Mononuclear cell (primary cell): ENCODE results near the gene CMTM5. TPM values are rescaled to one million over a fixed set of nuclear protein-coding genes. Genes with fewer than 3 reads are reported as not detected.

ENCODE experiments used
- H3K27me3 ChIP-seq: 2 replicates; pipeline ENCODE4 v1.6.0; 2011; ENCODE audit warnings: low read length, control low read depth; ENCODE audit not compliant: insufficient read depth
- H3K4me1 ChIP-seq: 2 replicates; pipeline ENCODE4 v1.5.1; 2011; ENCODE audit warnings: mild to moderate bottlenecking, low read length, control low read depth; ENCODE audit not compliant: insufficient read depth
- H3K4me3 ChIP-seq: 2 replicates; pipeline ENCODE4 v1.5.1; 2011; ENCODE audit warnings: mild to moderate bottlenecking, low read length, moderate library complexity
- H3K9me3 ChIP-seq: 2 replicates; pipeline ENCODE4 v1.5.1; 2011; ENCODE audit warnings: low read depth, mild to moderate bottlenecking, control low read depth, low read length
- total RNA-seq: library from RNA; depleted of rRNA; stranded (reverse); fragments of >200 nt; gene quantifications from one replicate; pipeline ENCODE4 v1.2.3, GENCODE V29; 2012

CMTM5 gene
- total RNA-seq, 1 donor, result 22.0 TPM

DNA sequence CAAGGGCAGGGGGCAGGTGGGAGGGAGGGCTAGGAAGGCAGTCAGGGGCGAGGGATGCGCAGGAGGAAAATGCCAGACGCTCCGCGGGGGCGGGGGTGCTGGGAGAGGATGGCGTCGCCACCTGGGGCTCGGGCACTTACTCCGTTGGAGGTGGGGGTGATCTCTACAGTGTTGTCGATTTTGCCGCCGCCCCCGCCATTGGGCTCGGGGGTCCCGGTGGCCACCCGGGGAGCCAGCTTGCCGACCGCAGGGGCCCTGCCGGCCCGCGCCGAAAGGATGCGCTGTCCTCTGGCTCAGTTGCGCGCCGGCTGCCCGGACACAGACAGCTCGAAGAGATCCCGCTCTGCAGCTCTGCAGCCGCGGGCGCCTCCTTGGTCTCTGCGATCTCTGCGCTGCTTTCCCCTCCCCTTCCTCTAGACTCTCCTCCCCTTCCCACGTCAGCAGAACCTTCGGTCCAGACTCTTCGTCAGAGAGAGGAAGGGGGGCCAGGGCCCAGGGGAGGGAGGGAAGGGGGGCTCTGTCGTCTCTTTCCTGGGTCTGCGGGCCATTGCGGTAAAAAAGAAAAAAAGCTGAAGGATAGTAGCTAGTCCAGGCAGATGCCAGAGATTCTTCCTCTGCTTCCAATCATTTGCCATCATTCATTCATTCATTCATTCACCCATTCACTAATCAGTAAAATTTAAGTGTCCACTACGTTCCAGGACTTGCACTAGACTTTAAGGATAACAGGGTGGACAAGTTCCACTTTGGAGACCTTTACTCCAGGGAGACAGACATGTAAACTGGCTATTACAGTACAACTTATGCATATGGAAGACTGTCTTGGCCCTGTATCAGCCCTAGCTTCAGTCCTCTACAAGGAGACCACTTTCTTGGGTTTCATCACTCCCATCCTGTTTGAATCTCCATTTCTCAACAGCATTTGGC, 24.1 kb upstream of the CMTM5 start, which contains the start of gene SLC22A17:
Gene SLC22A17, minus strand, starts transcription at position 382 of the 927 bp plus-strand sequence.
- Histone ChIP-seq H3K4me1 (peaks cover 8% of the 10 kb centered on the region), H3K27me3 (peaks cover 45% of the 10 kb centered on the region), H3K4me3 (peak within 1 kb of the TSS; percentile 20), H3K9me3 (no peaks in the 10 kb centered on the region)

- H3K4me1 ChIP-seq, result peaks cover 8% of the 10 kb centered on the region
- H3K27me3 ChIP-seq, result peaks cover 45% of the 10 kb centered on the region
- no peaks in the 10 kb centered on the region for H3K9me3 ChIP-seq
- no peak overlapping the region for H3K4me3 ChIP-seq
Observed at GRCh38 chr14:23353433-23353780, 23.4 kb upstream of the CMTM5 start.

GRCh38 chr14:23354990-23355389, 21.9 kb upstream of the CMTM5 start:
- peaks cover 45% of the 10 kb centered on the region for H3K27me3 ChIP-seq

DNA sequence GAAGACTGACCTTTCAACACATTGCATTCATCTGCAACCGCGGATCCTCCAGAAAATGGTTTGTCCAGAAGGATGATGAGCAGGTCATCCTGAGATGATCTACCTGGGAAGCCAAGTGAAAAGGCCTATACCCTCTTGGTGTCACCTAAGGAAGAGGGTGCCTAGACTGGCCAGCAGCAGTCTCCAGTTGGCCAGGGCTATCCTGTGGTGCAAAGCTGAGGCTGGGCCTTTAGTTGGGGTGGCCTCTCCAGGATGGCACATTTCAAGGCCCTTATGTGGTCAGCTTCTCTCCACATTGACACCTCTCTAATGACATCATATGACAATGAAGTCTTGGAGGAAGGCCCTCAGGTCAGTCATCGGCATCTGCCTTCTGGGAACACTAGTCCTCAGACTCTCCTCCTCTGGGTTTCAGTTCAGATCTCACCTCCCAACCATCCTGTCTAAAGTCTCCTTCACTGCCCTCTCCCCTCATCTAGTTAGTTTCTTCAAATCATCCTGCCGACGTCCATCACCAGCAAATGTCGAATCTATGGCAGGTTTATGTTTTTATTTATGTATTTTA, 20.9 kb upstream of the CMTM5 start:
- Histone ChIP-seq H3K9me3 (no peaks in the 10 kb centered on the region), H3K4me3 (no peak overlapping the region), H3K4me1 (peaks cover 8% of the 10 kb centered on the region), H3K27me3 (peaks cover 38% of the 10 kb centered on the region)

More at GRCh38 chr14:23354990-23355389, 21.9 kb upstream of the CMTM5 start:
- Histone ChIP-seq H3K4me3 (no peak overlapping the region), H3K9me3 (no peaks in the 10 kb centered on the region), H3K4me1 (peaks cover 8% of the 10 kb centered on the region)

GRCh38 chr14:23356662-23357061, 20.2 kb upstream of the CMTM5 start:
- Histone ChIP-seq H3K4me1 (peaks cover 6% of the 10 kb centered on the region), H3K27me3 (peaks cover 31% of the 10 kb centered on the region), H3K4me3 (no peak overlapping the region), H3K9me3 (no peaks in the 10 kb centered on the region)

DNA sequence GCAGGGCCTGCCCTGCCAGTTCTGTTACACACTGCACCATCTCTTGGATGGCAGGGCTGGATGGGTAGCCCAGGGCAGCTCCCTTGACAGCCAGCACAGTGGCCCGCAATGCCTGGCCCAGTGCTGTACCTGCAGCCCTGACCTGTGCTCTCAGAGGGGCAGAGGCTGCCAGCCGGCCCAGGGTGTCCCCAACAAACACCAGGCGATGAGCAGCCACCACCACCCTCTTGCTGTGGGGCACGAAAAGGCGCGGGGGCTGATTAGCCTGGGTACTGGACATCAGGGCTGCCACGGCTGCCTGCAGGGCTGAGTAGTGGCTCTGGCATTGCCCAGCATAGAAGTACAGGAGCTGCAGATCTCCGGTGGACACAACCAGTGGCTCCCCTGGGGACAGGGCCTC, 19.6 kb upstream of the CMTM5 start:
- H3K9me3 ChIP-seq, result no peaks in the 10 kb centered on the region
- peaks cover 25% of the 10 kb centered on the region for H3K27me3 ChIP-seq
- H3K4me3 ChIP-seq, result no peak overlapping the region
- H3K4me1 ChIP-seq, result peaks cover under 1% of the 10 kb centered on the region

DNA sequence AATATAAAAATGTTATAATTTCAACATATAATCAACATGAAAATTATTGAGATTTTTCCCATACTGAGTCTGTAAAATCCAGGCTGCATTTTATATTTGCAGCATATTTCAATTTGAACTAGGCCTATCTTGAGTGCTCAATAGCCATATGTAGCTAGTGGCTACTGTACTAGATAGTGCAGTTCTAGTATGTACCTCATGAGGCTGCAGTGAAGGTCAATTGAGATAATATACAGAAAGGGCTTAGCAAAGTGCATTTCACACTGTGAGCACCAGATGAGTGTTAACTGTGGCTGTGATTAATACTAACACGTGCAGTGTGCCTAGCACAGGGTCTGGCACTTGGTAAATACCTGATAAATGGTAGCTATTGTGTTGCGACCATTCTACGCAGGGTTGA, 18.8 kb upstream of the CMTM5 start:
- no peaks in the 10 kb centered on the region for H3K4me1 ChIP-seq
- no peak overlapping the region for H3K4me3 ChIP-seq
- H3K9me3 ChIP-seq, result no peaks in the 10 kb centered on the region
- H3K27me3 ChIP-seq, result peaks cover 19% of the 10 kb centered on the region

- Histone ChIP-seq H3K4me3 (no peak overlapping the region), H3K27me3 (peaks cover 14% of the 10 kb centered on the region)
Observed at GRCh38 chr14:23358553-23359166, 18.2 kb upstream of the CMTM5 start.

DNA sequence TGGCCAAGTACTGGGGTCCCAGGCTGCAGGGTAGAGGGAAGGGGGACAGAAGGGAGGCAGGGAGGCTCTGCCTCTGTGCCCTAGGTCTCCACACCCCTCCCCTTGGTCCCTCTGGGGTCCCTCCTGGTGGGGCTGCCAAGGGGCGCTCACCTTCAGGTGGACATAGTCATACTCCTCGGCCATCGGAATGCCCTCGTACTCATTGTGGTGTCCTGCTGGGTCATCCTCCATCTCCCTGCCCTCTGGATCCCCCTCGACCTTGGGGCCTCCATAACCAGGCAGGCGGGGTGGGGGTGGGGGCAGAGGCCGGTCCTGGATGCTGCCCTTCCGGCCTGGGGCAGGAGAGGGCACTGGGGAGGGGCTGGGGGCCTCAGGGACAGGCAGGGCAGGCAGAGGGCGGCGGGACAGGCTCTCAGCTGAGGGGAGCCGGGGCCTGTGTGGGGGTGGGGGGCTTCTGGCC, 17.6 kb upstream of the CMTM5 start:
- no peaks in the 10 kb centered on the region for H3K4me1 ChIP-seq
- H3K9me3 ChIP-seq, result no peaks in the 10 kb centered on the region
- H3K27me3 ChIP-seq, result peaks cover 14% of the 10 kb centered on the region
- no peak overlapping the region for H3K4me3 ChIP-seq

More at GRCh38 chr14:23358553-23359166, 18.2 kb upstream of the CMTM5 start:
- Histone ChIP-seq H3K9me3 (no peaks in the 10 kb centered on the region), H3K4me1 (no peaks in the 10 kb centered on the region)

DNA sequence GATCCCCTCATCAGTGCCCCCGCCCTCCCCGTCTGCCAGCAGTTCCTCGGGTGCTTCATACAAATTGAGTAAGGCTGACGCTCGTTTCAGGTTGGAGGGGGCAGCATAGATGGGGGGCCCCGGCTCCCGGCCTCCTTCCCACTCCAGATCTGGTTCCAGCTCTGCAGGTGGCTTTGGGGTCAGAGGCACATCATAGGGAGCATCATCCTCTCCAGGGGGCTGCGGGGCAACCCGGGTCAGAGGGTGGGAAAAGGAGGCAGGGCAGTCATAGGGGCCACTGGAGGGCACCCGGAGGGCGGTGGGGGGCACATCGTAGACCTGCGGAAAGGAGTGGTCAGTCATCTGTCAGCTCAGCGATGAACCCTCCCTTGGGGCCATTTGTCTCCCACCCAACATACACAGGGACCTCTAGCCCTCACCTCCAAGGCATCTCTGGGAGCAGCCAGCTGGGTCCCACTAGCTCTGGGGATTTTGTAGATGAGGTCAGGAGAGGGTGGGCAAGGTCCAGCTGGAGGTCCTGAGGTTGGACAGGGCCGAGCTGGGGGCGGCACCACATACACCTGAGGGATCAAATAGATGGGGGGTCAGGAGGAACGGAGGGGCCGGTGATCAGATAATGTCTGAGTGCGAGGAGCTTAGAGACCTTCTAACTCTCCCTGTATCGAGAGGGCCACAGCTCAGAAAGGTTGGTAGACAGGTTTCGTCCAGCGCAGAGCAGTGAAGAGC, 17.0 kb upstream of the CMTM5 start:
- Histone ChIP-seq H3K27me3 (peaks cover 15% of the 10 kb centered on the region), H3K9me3 (no peaks in the 10 kb centered on the region), H3K4me1 (no peaks in the 10 kb centered on the region), H3K4me3 (no peak overlapping the region)

DNA sequence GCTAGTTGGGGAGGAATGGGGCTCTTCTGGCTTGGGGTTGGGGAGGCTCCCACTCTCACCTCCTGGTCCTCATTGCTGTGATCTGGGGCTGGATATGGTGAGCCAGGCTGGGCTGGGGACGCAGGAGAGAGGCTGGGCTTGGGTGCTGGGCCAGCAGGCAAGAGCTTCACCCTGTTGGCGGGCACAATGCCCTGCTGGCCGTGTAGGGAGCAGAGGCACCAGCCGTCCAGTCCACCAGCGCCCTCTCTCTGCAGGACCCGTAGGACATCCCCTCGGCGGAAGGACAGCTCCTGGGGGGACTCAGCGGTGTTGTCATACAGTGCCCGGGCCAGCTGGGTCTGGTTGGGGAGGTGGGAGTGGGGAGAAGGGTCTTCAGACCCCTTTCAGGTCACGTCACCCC, 16.4 kb upstream of the CMTM5 start:
- H3K9me3 ChIP-seq, result no peaks in the 10 kb centered on the region
- no peaks in the 10 kb centered on the region for H3K4me1 ChIP-seq
- peaks cover 15% of the 10 kb centered on the region for H3K27me3 ChIP-seq
- H3K4me3 ChIP-seq, result no peak overlapping the region

- peaks cover 20% of the 10 kb centered on the region for H3K27me3 ChIP-seq
- no peaks in the 10 kb centered on the region for H3K9me3 ChIP-seq
- no peaks in the 10 kb centered on the region for H3K4me1 ChIP-seq
- no peak overlapping the region for H3K4me3 ChIP-seq
Observed at GRCh38 chr14:23361320-23361719, 15.5 kb upstream of the CMTM5 start.

DNA sequence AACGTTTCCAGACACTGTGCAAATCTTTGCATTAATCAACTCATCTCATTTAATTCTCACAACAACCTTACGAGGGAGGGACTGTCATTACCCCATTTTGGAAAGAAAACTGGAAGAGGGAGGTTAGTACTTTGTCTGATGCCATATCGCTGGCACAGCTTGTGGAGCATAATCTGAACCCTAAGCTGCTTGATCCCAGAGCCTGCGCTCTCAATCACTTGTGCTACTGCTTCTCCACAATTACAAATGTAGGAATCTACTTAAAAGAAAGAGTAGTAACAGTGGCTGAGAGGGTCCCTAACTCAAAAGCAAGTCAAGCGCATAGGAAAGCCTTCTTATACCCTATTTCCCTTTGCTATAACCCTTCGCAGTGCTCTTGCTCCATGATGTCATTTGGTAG, 15.1 kb upstream of the CMTM5 start:
- H3K4me3 ChIP-seq, result no peak overlapping the region
- H3K4me1 ChIP-seq, result no peaks in the 10 kb centered on the region
- peaks cover 22% of the 10 kb centered on the region for H3K27me3 ChIP-seq
- no peaks in the 10 kb centered on the region for H3K9me3 ChIP-seq

DNA sequence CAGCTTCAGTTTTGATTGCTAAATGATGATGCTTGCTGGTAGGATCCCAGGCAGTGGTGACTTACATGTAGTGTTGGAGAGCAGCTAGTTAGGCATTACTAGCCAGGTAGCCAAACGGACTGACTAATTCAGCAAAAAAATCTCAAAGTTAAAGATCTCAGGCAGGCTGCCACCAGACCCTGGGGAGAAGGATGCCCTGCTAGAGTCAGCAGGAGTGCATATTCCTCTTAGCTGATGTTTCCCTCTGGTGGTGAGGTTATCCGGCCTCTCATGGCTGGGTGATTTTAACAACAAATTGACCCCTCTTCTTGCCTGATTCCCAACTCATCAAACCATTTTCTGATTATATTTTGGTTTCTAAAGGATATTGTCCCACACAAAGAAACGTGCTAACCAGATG, 14.6 kb upstream of the CMTM5 start:
- H3K4me3 ChIP-seq, result no peak overlapping the region
- H3K4me1 ChIP-seq, result no peaks in the 10 kb centered on the region
- no peaks in the 10 kb centered on the region for H3K9me3 ChIP-seq
- peaks cover 26% of the 10 kb centered on the region for H3K27me3 ChIP-seq
